OCI-LY1 (cell line): ENCODE measurements around the gene TUBA3D.
"Not testable (repeated sequence)": the region's sequence is repeated elsewhere in the genome, so short reads cannot be mapped to it uniquely, and the experiment has no call there.

ENCODE experiments used
- H2AFZ ChIP-seq: fragments of 200-600 bp; sonication (generic), shearing (Covaris generic); 2 replicates; pipeline ENCODE4 v1.6.0; 2014; ENCODE audit warnings: antibody characterized with exemption, mild to moderate bottlenecking, low read length
- H3F3A ChIP-seq: fragments of 200-600 bp; sonication (generic), shearing (Covaris generic); 2 replicates; pipeline ENCODE4 v1.6.0; 2014; ENCODE audit warnings: mild to moderate bottlenecking, antibody characterized with exemption, low read length, moderate library complexity; ENCODE audit not compliant: insufficient read depth
- H3K27ac ChIP-seq: fragments of 200-600 bp; sonication (generic); 2 replicates; pipeline ENCODE4 v1.5.1; 2014; ENCODE audit warnings: low read length, mixed run types, mild to moderate bottlenecking, low read depth; ENCODE audit not compliant: poor library complexity, severe bottlenecking
- H3K27me3 ChIP-seq: fragments of 200-600 bp; sonication (generic); 2 replicates; pipeline ENCODE4 v1.6.0; 2014; ENCODE audit warnings: antibody characterized with exemption, mild to moderate bottlenecking, low read length, moderate library complexity; ENCODE audit not compliant: insufficient read depth
- H3K36me3 ChIP-seq: fragments of 200-600 bp; sonication (generic); 2 replicates; pipeline ENCODE4 v1.6.1; 2014; ENCODE audit warnings: mild to moderate bottlenecking, antibody characterized with exemption, low read length, moderate library complexity, mixed read lengths; ENCODE audit not compliant: insufficient read depth
- H3K4me1 ChIP-seq: fragments of 200-600 bp; sonication (generic); 2 replicates; pipeline ENCODE4 v1.5.1; 2014; ENCODE audit warnings: mild to moderate bottlenecking, low read length, moderate library complexity; ENCODE audit not compliant: insufficient read depth, severe bottlenecking
- H3K4me2 ChIP-seq: fragments of 200-600 bp; sonication (generic), shearing (Covaris generic); 2 replicates; pipeline ENCODE4 v1.6.1; 2014; ENCODE audit warnings: low read length
- H3K4me3 ChIP-seq: fragments of 200-600 bp; sonication (generic); 2 replicates; pipeline ENCODE4 v1.5.1; 2014; ENCODE audit warnings: low read length, low read depth, mild to moderate bottlenecking, mixed read lengths; ENCODE audit not compliant: poor library complexity, severe bottlenecking
- H3K79me2 ChIP-seq: fragments of 200-600 bp; shearing (Covaris generic); 2 replicates; pipeline ENCODE4 v1.6.1; 2016; ENCODE audit warnings: mixed run types, low read length, mixed read lengths; ENCODE audit not compliant: insufficient read depth
- H3K9ac ChIP-seq: fragments of 200-600 bp; sonication (generic), shearing (Covaris generic); 2 replicates; pipeline ENCODE4 v1.6.1; 2014; ENCODE audit warnings: mild to moderate bottlenecking, low read length, mixed read lengths
- H3K9me2 ChIP-seq: fragments of 200-600 bp; sonication (generic), shearing (Covaris generic); 2 replicates; pipeline ENCODE4 v1.6.1; 2014; ENCODE audit warnings: low read depth, mild to moderate bottlenecking, low read length, mixed read lengths
- H3K9me3 ChIP-seq: fragments of 200-600 bp; shearing (Covaris generic); 2 replicates; pipeline ENCODE4 v1.6.1; 2014; ENCODE audit warnings: low read length, mixed read lengths
- H4K20me1 ChIP-seq: fragments of 200-600 bp; sonication (generic), shearing (Covaris generic); 2 replicates; pipeline ENCODE4 v1.6.0; 2016; ENCODE audit warnings: mild to moderate bottlenecking, low read length; ENCODE audit not compliant: insufficient read depth
- EZH2 ChIP-seq: fragments of 200-600 bp; sonication (generic), shearing (Covaris generic); IDR thresholded peaks from 2 replicates; pipeline ENCODE4 v1.8.0; 2017; ENCODE audit warnings: borderline replicate concordance, mixed run types, mild to moderate bottlenecking, antibody characterized with exemption, low read length, moderate library complexity, mixed read lengths
- TF ChIP-seq, protein P1 (sequence below): fragments of 200-600 bp; sonication (generic), shearing (Covaris generic); IDR thresholded peaks from 2 replicates; pipeline ENCODE4 v1.5.1; 2017; ENCODE audit warnings: mild to moderate bottlenecking, antibody characterized with exemption, low read length, moderate library complexity, mixed read lengths

Gene TUBA3D

DNA sequence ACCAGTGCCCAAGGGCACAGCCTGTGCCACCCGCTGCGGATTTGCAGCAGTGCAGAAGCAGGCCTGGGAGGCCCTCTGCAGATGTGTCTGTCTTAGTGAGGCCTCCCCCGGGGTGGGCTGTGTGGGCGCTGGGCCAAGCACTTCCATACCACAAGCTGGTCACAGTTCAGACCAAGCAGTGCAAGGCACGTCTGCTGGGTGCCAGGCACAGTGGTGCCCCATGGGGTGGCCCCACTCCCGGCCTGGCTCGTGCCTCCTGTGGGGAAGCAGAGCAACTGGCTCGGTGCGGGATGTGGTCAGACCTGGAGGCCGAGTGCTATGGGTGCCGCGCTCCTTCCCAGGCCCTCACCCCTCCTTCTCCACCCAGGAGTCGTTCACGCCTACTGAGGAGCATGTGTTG is 39.3 kb downstream of the TUBA3D start:
- Histone ChIP-seq H3K36me3 (peaks cover 45% of the 10 kb centered on the region), H3K27ac (peak overlapping the region; percentile 40)
- H3K4me3 ChIP-seq, H3K9me2 ChIP-seq, H3F3A ChIP-seq, H4K20me1 ChIP-seq, H3K9me3 ChIP-seq, H2AFZ ChIP-seq, H3K4me2 ChIP-seq, H3K9ac ChIP-seq, H3K27me3 ChIP-seq, H3K4me1 ChIP-seq, H3K79me2 ChIP-seq: not testable (repeated sequence)

DNA sequence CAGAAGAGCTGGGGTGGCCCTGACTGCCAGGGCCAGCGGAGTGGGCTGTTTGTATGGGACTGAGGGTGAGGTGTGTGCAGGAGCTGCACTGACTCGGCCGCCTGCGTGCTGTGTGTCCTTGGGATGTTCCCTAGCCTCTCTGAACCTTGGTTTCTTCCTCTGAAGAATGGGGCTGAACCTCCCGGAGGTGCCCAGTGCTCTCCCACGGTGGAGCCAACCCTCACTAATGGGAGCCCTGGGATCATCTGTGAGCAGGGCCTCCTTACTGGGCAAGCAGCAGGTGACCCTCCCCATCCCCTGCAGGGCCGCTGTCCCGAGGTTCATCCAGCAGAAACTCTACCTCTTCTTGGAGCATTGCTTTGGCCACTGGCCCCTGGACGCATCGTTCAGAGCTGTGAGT is 40.1 kb downstream of the TUBA3D start:
- Histone ChIP-seq H4K20me1 (no peaks in the 10 kb centered on the region), H3K36me3 (peaks cover 51% of the 10 kb centered on the region)
- TF ChIP-seq EZH2: no peak
- TF ChIP-seq, protein P1, sequence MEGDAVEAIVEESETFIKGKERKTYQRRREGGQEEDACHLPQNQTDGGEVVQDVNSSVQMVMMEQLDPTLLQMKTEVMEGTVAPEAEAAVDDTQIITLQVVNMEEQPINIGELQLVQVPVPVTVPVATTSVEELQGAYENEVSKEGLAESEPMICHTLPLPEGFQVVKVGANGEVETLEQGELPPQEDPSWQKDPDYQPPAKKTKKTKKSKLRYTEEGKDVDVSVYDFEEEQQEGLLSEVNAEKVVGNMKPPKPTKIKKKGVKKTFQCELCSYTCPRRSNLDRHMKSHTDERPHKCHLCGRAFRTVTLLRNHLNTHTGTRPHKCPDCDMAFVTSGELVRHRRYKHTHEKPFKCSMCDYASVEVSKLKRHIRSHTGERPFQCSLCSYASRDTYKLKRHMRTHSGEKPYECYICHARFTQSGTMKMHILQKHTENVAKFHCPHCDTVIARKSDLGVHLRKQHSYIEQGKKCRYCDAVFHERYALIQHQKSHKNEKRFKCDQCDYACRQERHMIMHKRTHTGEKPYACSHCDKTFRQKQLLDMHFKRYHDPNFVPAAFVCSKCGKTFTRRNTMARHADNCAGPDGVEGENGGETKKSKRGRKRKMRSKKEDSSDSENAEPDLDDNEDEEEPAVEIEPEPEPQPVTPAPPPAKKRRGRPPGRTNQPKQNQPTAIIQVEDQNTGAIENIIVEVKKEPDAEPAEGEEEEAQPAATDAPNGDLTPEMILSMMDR: no peak

DNA sequence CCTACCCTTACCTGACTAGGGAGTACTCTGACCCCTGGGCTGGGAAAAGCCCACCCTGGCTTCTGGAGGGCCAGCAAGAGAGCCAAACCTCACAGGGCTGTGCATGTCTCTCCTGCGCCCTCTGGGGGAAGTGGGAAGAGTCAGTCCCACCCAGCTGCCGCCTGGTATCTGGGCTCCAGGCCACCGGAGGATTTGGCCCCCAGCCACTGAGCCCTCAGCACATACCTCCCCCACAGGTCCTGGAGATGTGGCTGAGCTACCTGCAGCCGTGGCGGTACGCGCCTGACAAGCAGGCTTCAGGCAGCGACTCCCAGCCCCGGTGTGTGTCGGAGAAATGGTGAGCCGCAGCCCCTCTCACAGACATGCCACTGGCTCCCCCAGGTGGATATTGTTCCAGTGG is 40.7 kb downstream of the TUBA3D start:
- peaks cover 54% of the 10 kb centered on the region for H3K36me3 ChIP-seq
- not testable (repeated sequence) for H3K4me3 ChIP-seq, H3K9me3 ChIP-seq, H3K79me2 ChIP-seq, H3F3A ChIP-seq, H3K27ac ChIP-seq, H3K4me1 ChIP-seq, H3K9me2 ChIP-seq, H4K20me1 ChIP-seq, H3K4me2 ChIP-seq, H3K27me3 ChIP-seq, H2AFZ ChIP-seq, H3K9ac ChIP-seq
- TF ChIP-seq, protein P1: peak; percentile 41

More for the DNA sequence above, 40.1 kb downstream of the TUBA3D start:
- Histone ChIP-seq H3F3A (no peaks in the 10 kb centered on the region), H3K9me3 (no peaks in the 10 kb centered on the region), H3K79me2 (no peaks in the 10 kb centered on the region), H3K9me2 (no peaks in the 10 kb centered on the region), H3K4me2 (no peak overlapping the region), H3K27me3 (no peaks in the 10 kb centered on the region), H3K4me3 (no peak overlapping the region), H3K27ac (no peak overlapping the region), H3K9ac (no peak overlapping the region), H3K4me1 (peaks cover 5% of the 10 kb centered on the region), H2AFZ (no peak overlapping the region)

DNA sequence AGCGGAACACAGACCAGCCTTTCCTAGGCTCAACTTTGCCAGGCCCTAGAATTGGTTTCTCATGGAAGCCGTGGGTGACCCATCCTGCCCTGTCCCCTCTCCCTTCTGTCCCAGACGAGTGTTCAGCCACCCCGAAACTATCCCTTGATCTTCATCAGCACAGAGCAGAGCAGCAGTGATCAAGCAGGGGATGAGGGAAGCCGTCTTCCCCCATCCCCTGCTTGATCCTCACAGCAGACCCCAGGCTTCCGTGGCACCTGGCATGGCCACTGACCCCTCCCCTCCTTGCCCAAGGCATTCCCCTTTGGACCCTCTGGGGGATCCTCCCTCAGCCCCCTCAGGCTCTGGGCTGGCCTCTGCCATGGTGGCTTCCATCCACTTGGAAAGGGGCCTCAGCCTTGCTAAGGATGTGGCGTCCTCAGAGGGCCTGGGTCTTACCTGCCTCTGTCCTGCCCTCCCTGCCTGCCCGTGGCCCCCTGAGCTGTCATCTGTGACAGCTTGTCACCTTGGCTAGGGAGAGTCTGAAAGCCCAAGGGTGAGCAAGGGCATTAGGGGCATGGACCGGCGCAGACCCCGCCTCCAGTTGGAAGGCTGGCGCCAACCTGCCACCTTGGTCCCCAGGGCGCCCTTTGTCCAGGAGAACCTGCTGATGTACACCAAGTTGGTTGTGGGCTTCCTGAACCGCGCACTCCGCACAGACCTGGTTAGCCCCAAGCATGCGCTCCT is 41.4 kb downstream of the TUBA3D start:
- H3K79me2 ChIP-seq: no peaks in the 10 kb centered on the region
- no peaks in the 10 kb centered on the region for H3K9me2 ChIP-seq
- no peaks in the 10 kb centered on the region for H3K27me3 ChIP-seq
- no peaks in the 10 kb centered on the region for H3F3A ChIP-seq
- H2AFZ ChIP-seq: no peak overlapping the region
- peaks cover 5% of the 10 kb centered on the region for H3K4me1 ChIP-seq
- H3K36me3 ChIP-seq: peaks cover 58% of the 10 kb centered on the region
- H3K9me3 ChIP-seq: no peaks in the 10 kb centered on the region
- H4K20me1 ChIP-seq: no peaks in the 10 kb centered on the region
- TF ChIP-seq EZH2: no peak
- TF ChIP-seq, protein P1: no peak
- no peak overlapping the region for H3K4me3 ChIP-seq
- H3K9ac ChIP-seq: no peak overlapping the region
- H3K4me2 ChIP-seq: no peak overlapping the region
- no peak overlapping the region for H3K27ac ChIP-seq

DNA sequence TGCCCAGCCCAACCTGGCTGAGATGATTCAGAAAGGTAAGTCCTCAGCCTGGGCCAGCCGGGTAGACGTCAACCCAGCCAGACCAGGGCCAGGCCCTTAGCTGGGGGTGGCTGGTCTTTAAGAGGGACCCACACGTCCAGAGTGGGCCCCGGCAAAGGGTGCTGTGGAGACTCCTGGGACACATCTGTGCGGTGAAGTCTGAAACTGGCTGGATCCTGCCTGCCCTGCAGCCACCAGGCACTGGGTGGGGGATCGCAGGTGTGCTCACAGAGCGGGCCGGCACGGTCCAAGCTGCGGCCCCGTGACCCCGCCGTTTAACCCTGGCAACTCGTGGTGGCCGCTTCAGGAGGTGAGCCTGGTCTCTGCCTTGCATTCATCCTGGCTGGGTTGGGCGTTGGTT is 41.9 kb downstream of the TUBA3D start:
- H3K79me2 ChIP-seq, H3K4me3 ChIP-seq, H3F3A ChIP-seq: not testable (repeated sequence)

More for the DNA sequence above, 41.9 kb downstream of the TUBA3D start:
- H3K9me2 ChIP-seq, H3K9ac ChIP-seq, H3K27ac ChIP-seq, H3K4me2 ChIP-seq, H4K20me1 ChIP-seq, H2AFZ ChIP-seq, H3K4me1 ChIP-seq, H3K27me3 ChIP-seq, H3K9me3 ChIP-seq: not testable (repeated sequence)
- peaks cover 52% of the 10 kb centered on the region for H3K36me3 ChIP-seq
